Ovary (tissue), 9 donors: ENCODE measurements around the gene USP2. TPM values are rescaled to one million over a fixed set of nuclear protein-coding genes. Genes with fewer than 3 reads are reported as not detected.
A peak's percentile ranks its signal among the peaks of the same experiment; 100 is the strongest.

Experiments used
- DNase-seq, 5 donors: peaks; one replicate each; pipeline ENCODE4 v3.0.0-alpha.2; 2019 to 2020
- H3K27ac ChIP-seq, 2 donors: fragments of 200-600 bp; one replicate each; pipeline versions ENCODE4 v1.5.1 to v1.8.0; 2019 to 2022
- H3K27me3 ChIP-seq: fragments of 200-600 bp; one replicate; pipeline ENCODE4 v1.8.0; 2022
- H3K36me3 ChIP-seq: fragments of 200-600 bp; sonication (generic); one replicate; pipeline ENCODE4 v1.5.1; 2019
- H3K4me1 ChIP-seq: one replicate; pipeline ENCODE4 v1.8.1; 2013; ENCODE audit warnings: mild to moderate bottlenecking, moderate library complexity; ENCODE audit not compliant: insufficient read depth
- H3K4me3 ChIP-seq: fragments of 200-600 bp; sonication (generic); one replicate; pipeline ENCODE4 v1.5.1; 2017
- H3K9me3 ChIP-seq, 2 donors: fragments of 200-600 bp in 1 of 2; sonication (generic) in 1 of 2; one replicate each; pipeline versions ENCODE4 v1.5.1 to v1.8.1; 2013 to 2019; ENCODE audit warnings: mild to moderate bottlenecking in 1 of 2, moderate library complexity in 1 of 2
- CTCF ChIP-seq, 3 donors: fragments of 450-650 bp in 2 of 3; fragments of 200-600 bp in 1 of 3; IDR thresholded peaks; one replicate each; pipeline versions ENCODE4 v1.5.1 to v1.8.0; 2016 to 2022; ENCODE audit warnings: antibody characterized with exemption in 3 of 3, mild to moderate bottlenecking in 1 of 3
- EP300 ChIP-seq: sonication (generic); formaldehyde crosslinking; IDR thresholded peaks from one replicate; pipeline ENCODE4 v1.6.1; 2017; ENCODE audit warnings: antibody characterized with exemption
- POLR2A ChIP-seq: fragments of 450-650 bp; IDR thresholded peaks from one replicate; pipeline ENCODE4 v1.6.1; 2017; ENCODE audit warnings: antibody characterized with exemption, mild to moderate bottlenecking, moderate library complexity
- WGBS, 3 donors: extraction: QIAGEN DNeasy Blood & Tissue Kit in 1 of 3; methylation state at CpG; one replicate each; pipeline versions ENCODE4 v1.1.5 to v1.1.7; 2013 to 2017; 5-methylcytosine and 5-hydroxymethylcytosine counted together
- intact Hi-C, 4 donors: fragments of 100-400 bp; cut with DNase I; formaldehyde crosslinking; loops; one replicate each; pipeline versions ENCODE4 v1.11.0 to v1.15.1; 2022 to 2023
- polyA plus RNA-seq, 2 donors: library from polyadenylated mRNA; stranded (reverse); fragments of 200-250 nt in 1 of 2; fragments of 350-450 nt in 1 of 2; fragmentation: Illumina TruSeq in 1 of 2; extraction: RNeasy Lipid Tissue Mini Kit (QIAGEN cat#74804) in 1 of 2; gene quantifications; one replicate each; pipeline ENCODE4 v1.2.3, GENCODE V29; 2013 to 2014
- total RNA-seq, 7 donors: library from RNA; depleted of rRNA in 2 of 7; stranded (reverse); fragments of >200 nt in 2 of 7; fragmentation: NEBNext Ultra II Directional in 3 of 7; extraction: Animal tissue kit (Norgen Biotek cat#: 25700) in 3 of 7; gene quantifications; one replicate each; pipeline versions ENCODE4 v1.1.0 to v1.2.4, GENCODE V29; 2016 to 2023
- donor health status: DM: no; HTN: no; CAD: no; lungs with moderate emphysema.
- donor health status: DM: no; HTN: no; CAD: no.
- donor health status: Bipolar disorder and iron deficiency.
- donor health status: DM: yes; HTN: yes; CAD: no.
- donor health status: DM: no; HTN: no; CAD: no.
- donor health status: DM: yes; HTN: yes; CAD: no.

Gene USP2
- total and polyA plus RNA-seq, 9 donors = 1.0 to 16.9 (median 4.0) TPM

GRCh38 chr11:119367661-119368120 is 13.8 kb downstream of the USP2 start:
- Histone ChIP-seq H3K27me3 (no peaks in the 10 kb centered on the region), H3K4me3 (no peak overlapping the region), H3K4me1 (peaks cover 19% of the 10 kb centered on the region), H3K27ac (peak overlapping the region in 1 of 2 donors; percentile 36), H3K9me3 (no peaks in the 10 kb centered on the region), H3K36me3 (no peaks in the 10 kb centered on the region)
- WGBS, 3 donors = 66 to 78% (median 73%) methylated on average over 9 of the region's 9 CpGs
- intact Hi-C loops = no loop called here
- DNase-seq = peak in 1 of 5 donors; percentile 30
- TF ChIP-seq POLR2A (no peak), CTCF (IDR thresholded peaks at IDR 0.05) (no peak), EP300 (no peak)

- peaks cover 19% of the 10 kb centered on the region for H3K4me1 ChIP-seq
- TF ChIP-seq POLR2A (no peak), CTCF (IDR thresholded peaks at IDR 0.05) (no peak), EP300 (no peak)
- no peaks in the 10 kb centered on the region for H3K36me3 ChIP-seq
- no peak for DNase-seq
- H3K4me3 ChIP-seq = no peak overlapping the region
- no peaks in the 10 kb centered on the region for H3K27me3 ChIP-seq
- intact Hi-C loops = no loop called here
- H3K27ac ChIP-seq = no peak overlapping the region
- 78 to 91% (median 86%) methylated on average over 11 of the region's 11 CpGs for WGBS, 3 donors
- no peaks in the 10 kb centered on the region for H3K9me3 ChIP-seq
Measured at GRCh38 chr11:119366690-119367620, 14.5 kb downstream of the USP2 start.

- H3K9me3 ChIP-seq = no peaks in the 10 kb centered on the region
- intact Hi-C loops = no loop called here
- no peaks in the 10 kb centered on the region for H3K36me3 ChIP-seq
- H3K4me1 ChIP-seq = peaks cover 22% of the 10 kb centered on the region
- peak overlapping the region in 1 of 2 donors; percentile 32 for H3K27ac ChIP-seq
- peak in 2 of 5 donors; percentile 30 to 31 for DNase-seq
- no peaks in the 10 kb centered on the region for H3K27me3 ChIP-seq
- no peak for TF ChIP-seq EP300
- 31 to 42% (median 33%) methylated on average over 6 of the region's 6 CpGs for WGBS, 3 donors
- no peak overlapping the region for H3K4me3 ChIP-seq
Measured at GRCh38 chr11:119365071-119365591, 16.4 kb downstream of the USP2 start.

- Histone ChIP-seq H3K36me3 (no peaks in the 10 kb centered on the region), H3K4me3 (peak overlapping the region; percentile 45), H3K9me3 (no peaks in the 10 kb centered on the region), H3K4me1 (peaks cover 21% of the 10 kb centered on the region), H3K27me3 (no peaks in the 10 kb centered on the region), H3K27ac (peak overlapping the region; percentile 41 to 54)
- peak; percentile 58 to 80 (median 78) for DNase-seq
- intact Hi-C loops = no loop called here
- 1 to 2% (median 2%) methylated on average over 18 to 88 of the region's 88 CpGs for WGBS, 3 donors
- peak; percentile 31 for TF ChIP-seq POLR2A
- no peak for TF ChIP-seq CTCF (IDR thresholded peaks at IDR 0.05)
- TF ChIP-seq EP300 = no peak
Measured at GRCh38 chr11:119363851-119364590, 17.5 kb downstream of the USP2 start.
